ENCODE data around the gene MRPS7.

DNA sequence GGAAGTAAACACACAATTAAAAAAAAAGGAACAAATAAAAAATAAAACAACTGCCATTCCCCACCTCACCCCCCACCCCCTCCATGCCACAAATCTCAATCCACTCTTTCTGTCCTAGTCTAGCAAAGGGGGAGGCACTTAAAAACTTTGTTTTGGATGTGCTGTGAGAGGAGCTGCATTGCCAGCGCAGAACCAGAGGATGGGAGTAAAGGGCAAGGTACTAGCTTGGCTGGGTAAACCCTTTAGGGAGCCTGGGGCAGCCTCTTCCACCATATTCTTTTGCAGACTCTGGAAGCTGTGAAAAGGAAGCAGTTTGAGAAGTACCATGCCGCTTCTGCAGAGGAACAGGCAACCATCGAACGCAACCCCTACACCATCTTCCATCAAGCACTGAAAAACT, 1.4 kb downstream of the MRPS7 start:
- TF ChIP-seq CTCF (IDR thresholded peaks at IDR 0.05) (no peak), EZH2 (IDR thresholded peaks at IDR 0.05; ENCODE audit: borderline replicate concordance, insufficient read depth, low read depth, low read length, poor library complexity, severe bottlenecking) (no peak)
